HEK293 (cell line): ENCODE data around the gene IER2.

Experiments used
- ATF2 ChIP-seq: fragments of 450-650 bp; formaldehyde crosslinking; IDR thresholded peaks from 2 replicates; pipeline ENCODE4 v1.5.1; 2016; ENCODE audit warnings: missing biosample characterization, missing genetic modification characterization, low read depth
- HIC1 ChIP-seq: fragments of 450-650 bp; formaldehyde crosslinking; IDR thresholded peaks from 2 replicates; pipeline ENCODE4 v1.5.1; 2016; ENCODE audit warnings: missing biosample characterization, missing genetic modification characterization
- HOXA7 ChIP-seq: sonication (generic); formaldehyde crosslinking; IDR thresholded peaks from 2 replicates; pipeline ENCODE4 v1.8.1; 2022; ENCODE audit warnings: missing genetic modification reagents, borderline replicate concordance
- MYNN ChIP-seq: fragments of 450-650 bp; formaldehyde crosslinking; IDR thresholded peaks from 2 replicates; pipeline ENCODE4 v1.5.1; 2016; ENCODE audit warnings: missing biosample characterization, missing genetic modification characterization, borderline replicate concordance
- PATZ1 ChIP-seq: fragments of 450-650 bp; formaldehyde crosslinking; IDR thresholded peaks from 2 replicates; pipeline ENCODE4 v1.5.1; 2016; ENCODE audit warnings: missing biosample characterization, missing genetic modification characterization
- SCRT1 ChIP-seq: fragments of 450-650 bp; formaldehyde crosslinking; IDR thresholded peaks from 2 replicates; pipeline ENCODE4 v1.5.1; 2016; ENCODE audit warnings: missing biosample characterization, missing genetic modification characterization, borderline replicate concordance
- SCRT2 ChIP-seq: fragments of 450-650 bp; formaldehyde crosslinking; IDR thresholded peaks from 2 replicates; pipeline ENCODE4 v1.5.1; 2016; ENCODE audit warnings: missing biosample characterization, missing genetic modification characterization
- YY1 ChIP-seq: fragments of 450-650 bp; formaldehyde crosslinking; IDR thresholded peaks from 2 replicates; pipeline ENCODE4 v1.5.1; 2018; ENCODE audit warnings: missing biosample characterization, missing genetic modification characterization
- ZBTB1 ChIP-seq: fragments of 450-650 bp; formaldehyde crosslinking; IDR thresholded peaks from 2 replicates; pipeline ENCODE4 v1.5.1; 2016; ENCODE audit warnings: missing biosample characterization, missing genetic modification characterization
- ZBTB17 ChIP-seq: fragments of 450-650 bp; formaldehyde crosslinking; IDR thresholded peaks from 2 replicates; pipeline ENCODE4 v1.5.1; 2016; ENCODE audit warnings: missing biosample characterization, missing genetic modification characterization
- ZBTB20 ChIP-seq: fragments of 450-650 bp; formaldehyde crosslinking; IDR thresholded peaks from 2 replicates; pipeline ENCODE4 v1.5.1; 2016; ENCODE audit warnings: missing biosample characterization, missing genetic modification characterization
- ZBTB26 ChIP-seq: fragments of 450-650 bp; formaldehyde crosslinking; optimal IDR thresholded peaks from 2 replicates; pipeline ENCODE3; 2016; ENCODE audit warnings: missing biosample characterization, mild to moderate bottlenecking, missing genetic modification characterization
- ZBTB6 ChIP-seq: fragments of 450-650 bp; formaldehyde crosslinking; IDR thresholded peaks from 2 replicates; pipeline ENCODE4 v1.5.1; 2017; ENCODE audit warnings: missing biosample characterization, missing genetic modification characterization
- ZNF112 ChIP-seq: fragments of 450-650 bp; formaldehyde crosslinking; IDR thresholded peaks from 2 replicates; pipeline ENCODE4 v1.5.0; 2017; ENCODE audit warnings: missing biosample characterization, missing genetic modification characterization
- ZNF18 ChIP-seq: fragments of 450-650 bp; formaldehyde crosslinking; IDR thresholded peaks from 2 replicates; pipeline ENCODE4 v1.5.1; 2016; ENCODE audit warnings: missing biosample characterization, missing genetic modification characterization
- ZNF214 ChIP-seq: fragments of 450-650 bp; formaldehyde crosslinking; IDR thresholded peaks from 2 replicates; pipeline ENCODE4 v1.5.1; 2017; ENCODE audit warnings: missing biosample characterization, mild to moderate bottlenecking, missing genetic modification characterization, borderline replicate concordance
- ZNF302 ChIP-seq: fragments of 450-650 bp; formaldehyde crosslinking; IDR thresholded peaks from 2 replicates; pipeline ENCODE4 v1.5.1; 2016; ENCODE audit warnings: missing biosample characterization, missing genetic modification characterization, low read depth
- ZNF423 ChIP-seq: fragments of 450-650 bp; formaldehyde crosslinking; IDR thresholded peaks from 2 replicates; pipeline ENCODE4 v1.5.1; 2016; ENCODE audit warnings: missing biosample characterization, missing genetic modification characterization
- ZNF558 ChIP-seq: fragments of 450-650 bp; formaldehyde crosslinking; IDR thresholded peaks from 2 replicates; pipeline ENCODE4 v1.5.1; 2016; ENCODE audit warnings: missing biosample characterization, missing genetic modification characterization
- ZNF596 ChIP-seq: fragments of 450-650 bp; IDR thresholded peaks from 2 replicates; pipeline ENCODE4 v1.5.0; 2018; ENCODE audit warnings: missing biosample characterization, mild to moderate bottlenecking, missing genetic modification characterization, moderate library complexity
- ZNF600 ChIP-seq: fragments of 450-650 bp; formaldehyde crosslinking; IDR thresholded peaks from 2 replicates; pipeline ENCODE4 v1.5.1; 2016; ENCODE audit warnings: missing biosample characterization, missing genetic modification characterization
- ZNF610 ChIP-seq: fragments of 450-650 bp; formaldehyde crosslinking; IDR thresholded peaks from 2 replicates; pipeline ENCODE4 v1.5.1; 2016; ENCODE audit warnings: missing biosample characterization, missing genetic modification characterization, borderline replicate concordance
- ZNF624 ChIP-seq: fragments of 450-650 bp; formaldehyde crosslinking; IDR thresholded peaks from 2 replicates; pipeline ENCODE4 v1.5.1; 2017; ENCODE audit warnings: missing biosample characterization, missing genetic modification characterization
- ZNF692 ChIP-seq: fragments of 450-650 bp; formaldehyde crosslinking; IDR thresholded peaks from 2 replicates; pipeline ENCODE4 v1.5.1; 2016; ENCODE audit warnings: missing biosample characterization, missing genetic modification characterization
- ZNF76 ChIP-seq: fragments of 450-650 bp; formaldehyde crosslinking; IDR thresholded peaks from 2 replicates; pipeline ENCODE4; 2016; ENCODE audit warnings: low read depth, missing biosample characterization, missing genetic modification characterization, borderline replicate concordance
- ZNF792 ChIP-seq: fragments of 450-650 bp; formaldehyde crosslinking; IDR thresholded peaks from 2 replicates; pipeline ENCODE4 v1.5.1; 2016; ENCODE audit warnings: missing biosample characterization, missing genetic modification characterization

The IER2 gene

GRCh38 chr19:13149628-13150186 is 504 bp upstream of the IER2 start (continued):
- TF ChIP-seq HIC1 (tag by site-specific recombination) (peak; percentile 96), ZNF423 (no peak), ZNF792 (tag by site-specific recombination) (peak; percentile 41; the same call in 1 of the 2 replicates), MYNN (tag by site-specific recombination) (peak; percentile 27; the same call in 1 of the 2 replicates), ZBTB6 (no peak), ZNF112 (tag by site-specific recombination) (no peak), ZNF692 (no peak), ZBTB17 (peak; percentile 69; the same call in 1 of the 2 replicates), ZNF302 (tag by site-specific recombination) (no peak), ZNF76 (tag by site-specific recombination) (no peak), ATF2 (no peak), ZNF214 (tag by site-specific recombination) (no peak), YY1 (no peak), ZNF18 (no peak), ZBTB26 (tag by site-specific recombination) (peak; percentile 85), SCRT2 (no peak), ZBTB20 (tag by site-specific recombination) (peak; percentile 85), ZNF558 (tag by site-specific recombination) (no peak), HOXA7 (CRISPR knock-in tag) (no peak), ZNF610 (no peak), SCRT1 (tag by site-specific recombination) (no peak), ZBTB1 (tag by site-specific recombination) (no peak), ZNF624 (no peak), ZNF596 (tag by site-specific recombination) (peak; percentile 22; the same call in 1 of the 2 replicates), ZNF600 (tag by site-specific recombination) (peak; percentile 48; the same call in 1 of the 2 replicates), PATZ1 (0 out of 2 replicates have a peak, but pooled peaks have one; percentile 90)
